Liver (tissue), 3 donors: ENCODE data around the gene DGCR2.

Experiments
- ATF3 ChIP-seq: IDR thresholded peaks from 2 replicates; pipeline ENCODE4 v1.6.1; 2016; ENCODE audit warnings: antibody characterized with exemption
- EGR1 ChIP-seq, 2 donors: IDR thresholded peaks; 2 replicates each; pipeline ENCODE4 v1.6.1; 2016 to 2018; ENCODE audit warnings: antibody characterized with exemption in 2 of 2, low read depth in 2 of 2
- FOXA1 ChIP-seq: IDR thresholded peaks from 2 replicates; pipeline ENCODE4 v1.6.1; 2016; ENCODE audit warnings: antibody characterized with exemption
- GABPA ChIP-seq, 2 donors: IDR thresholded peaks in 1 of 2; conservative IDR thresholded peaks in 1 of 2; 2 replicates each; pipeline ENCODE4 v1.6.1; 2016; ENCODE audit warnings: antibody characterized with exemption in 2 of 2, mild to moderate bottlenecking in 1 of 2, moderate library complexity in 1 of 2
- JUND ChIP-seq, 2 donors: IDR thresholded peaks; 2 replicates each; pipeline ENCODE4 v1.6.1; 2016; ENCODE audit warnings: antibody characterized with exemption in 2 of 2
- MAX ChIP-seq: IDR thresholded peaks from 2 replicates; pipeline ENCODE4 v1.6.1; 2016; ENCODE audit warnings: antibody characterized with exemption
- NR2F2 ChIP-seq: IDR thresholded peaks from 2 replicates; pipeline ENCODE4 v1.6.1; 2016; ENCODE audit warnings: antibody characterized with exemption
- RAD21 ChIP-seq, 2 donors: IDR thresholded peaks; 2 replicates each; pipeline ENCODE4 v1.6.1; 2016; ENCODE audit warnings: antibody characterized with exemption in 2 of 2, mild to moderate bottlenecking in 2 of 2
- SP1 ChIP-seq: IDR thresholded peaks from 2 replicates; pipeline ENCODE4 v1.6.1; 2018; ENCODE audit warnings: antibody characterized with exemption, mild to moderate bottlenecking
- TAF1 ChIP-seq: conservative IDR thresholded peaks from 2 replicates; pipeline ENCODE4 v1.6.1; 2016; ENCODE audit warnings: antibody characterized with exemption, mild to moderate bottlenecking
- YY1 ChIP-seq: IDR thresholded peaks from 2 replicates; pipeline ENCODE4 v1.6.1; 2016; ENCODE audit warnings: antibody characterized with exemption, mild to moderate bottlenecking
- ZBTB33 ChIP-seq: IDR thresholded peaks from 2 replicates; pipeline ENCODE4 v1.6.1; 2016; ENCODE audit warnings: antibody characterized with exemption
- TF ChIP-seq, protein P1 (sequence below): IDR thresholded peaks from 2 replicates; pipeline ENCODE4 v1.6.1; 2016; ENCODE audit warnings: antibody characterized with exemption, mild to moderate bottlenecking
- TF ChIP-seq, protein P2 (sequence below): fragments of 150-350 bp; IDR thresholded peaks from 2 replicates; pipeline ENCODE4 v1.5.1; 2017; ENCODE audit warnings: improper control_type of control experiment, low read depth, low read length; ENCODE audit not compliant: missing input control
- donor health status: healthy.
- donor health status: healthy.

DNA sequence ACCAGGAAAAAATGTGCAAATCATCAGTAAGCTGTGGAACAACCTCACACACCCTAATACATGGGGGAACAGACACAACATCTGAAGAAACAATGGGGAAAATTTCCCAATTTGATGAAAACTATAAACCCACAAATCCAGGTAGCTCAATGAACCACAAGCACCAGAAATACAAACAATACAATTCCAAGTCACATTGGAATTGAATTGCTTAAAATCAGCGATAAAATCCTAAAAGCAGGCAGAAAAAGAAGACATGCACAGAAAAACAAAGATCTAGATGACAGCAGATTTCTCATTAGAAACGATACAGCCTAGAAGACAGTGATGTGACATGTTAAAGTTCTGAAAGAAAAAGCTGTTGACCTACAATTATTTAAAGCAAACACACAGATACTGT is 32.0 kb downstream of the DGCR2 start:
- TF ChIP-seq ZBTB33 (no peak), RAD21 (IDR thresholded peaks at IDR 0.05) (no peak), GABPA (IDR thresholded peaks at IDR 0.05 in 1 of 2, conservative IDR thresholded peaks at IDR 0.05 in 1 of 2) (no peak), FOXA1 (no peak), ATF3 (no peak), SP1 (no peak), JUND (IDR thresholded peaks at IDR 0.05) (no peak), NR2F2 (no peak), EGR1 (IDR thresholded peaks at IDR 0.05; ENCODE audit: low read depth in 2 of 2) (no peak), TAF1 (no peak), MAX (no peak), YY1 (no peak)
- TF ChIP-seq, protein P1, sequence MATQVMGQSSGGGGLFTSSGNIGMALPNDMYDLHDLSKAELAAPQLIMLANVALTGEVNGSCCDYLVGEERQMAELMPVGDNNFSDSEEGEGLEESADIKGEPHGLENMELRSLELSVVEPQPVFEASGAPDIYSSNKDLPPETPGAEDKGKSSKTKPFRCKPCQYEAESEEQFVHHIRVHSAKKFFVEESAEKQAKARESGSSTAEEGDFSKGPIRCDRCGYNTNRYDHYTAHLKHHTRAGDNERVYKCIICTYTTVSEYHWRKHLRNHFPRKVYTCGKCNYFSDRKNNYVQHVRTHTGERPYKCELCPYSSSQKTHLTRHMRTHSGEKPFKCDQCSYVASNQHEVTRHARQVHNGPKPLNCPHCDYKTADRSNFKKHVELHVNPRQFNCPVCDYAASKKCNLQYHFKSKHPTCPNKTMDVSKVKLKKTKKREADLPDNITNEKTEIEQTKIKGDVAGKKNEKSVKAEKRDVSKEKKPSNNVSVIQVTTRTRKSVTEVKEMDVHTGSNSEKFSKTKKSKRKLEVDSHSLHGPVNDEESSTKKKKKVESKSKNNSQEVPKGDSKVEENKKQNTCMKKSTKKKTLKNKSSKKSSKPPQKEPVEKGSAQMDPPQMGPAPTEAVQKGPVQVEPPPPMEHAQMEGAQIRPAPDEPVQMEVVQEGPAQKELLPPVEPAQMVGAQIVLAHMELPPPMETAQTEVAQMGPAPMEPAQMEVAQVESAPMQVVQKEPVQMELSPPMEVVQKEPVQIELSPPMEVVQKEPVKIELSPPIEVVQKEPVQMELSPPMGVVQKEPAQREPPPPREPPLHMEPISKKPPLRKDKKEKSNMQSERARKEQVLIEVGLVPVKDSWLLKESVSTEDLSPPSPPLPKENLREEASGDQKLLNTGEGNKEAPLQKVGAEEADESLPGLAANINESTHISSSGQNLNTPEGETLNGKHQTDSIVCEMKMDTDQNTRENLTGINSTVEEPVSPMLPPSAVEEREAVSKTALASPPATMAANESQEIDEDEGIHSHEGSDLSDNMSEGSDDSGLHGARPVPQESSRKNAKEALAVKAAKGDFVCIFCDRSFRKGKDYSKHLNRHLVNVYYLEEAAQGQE, result no peak
- TF ChIP-seq, protein P2, sequence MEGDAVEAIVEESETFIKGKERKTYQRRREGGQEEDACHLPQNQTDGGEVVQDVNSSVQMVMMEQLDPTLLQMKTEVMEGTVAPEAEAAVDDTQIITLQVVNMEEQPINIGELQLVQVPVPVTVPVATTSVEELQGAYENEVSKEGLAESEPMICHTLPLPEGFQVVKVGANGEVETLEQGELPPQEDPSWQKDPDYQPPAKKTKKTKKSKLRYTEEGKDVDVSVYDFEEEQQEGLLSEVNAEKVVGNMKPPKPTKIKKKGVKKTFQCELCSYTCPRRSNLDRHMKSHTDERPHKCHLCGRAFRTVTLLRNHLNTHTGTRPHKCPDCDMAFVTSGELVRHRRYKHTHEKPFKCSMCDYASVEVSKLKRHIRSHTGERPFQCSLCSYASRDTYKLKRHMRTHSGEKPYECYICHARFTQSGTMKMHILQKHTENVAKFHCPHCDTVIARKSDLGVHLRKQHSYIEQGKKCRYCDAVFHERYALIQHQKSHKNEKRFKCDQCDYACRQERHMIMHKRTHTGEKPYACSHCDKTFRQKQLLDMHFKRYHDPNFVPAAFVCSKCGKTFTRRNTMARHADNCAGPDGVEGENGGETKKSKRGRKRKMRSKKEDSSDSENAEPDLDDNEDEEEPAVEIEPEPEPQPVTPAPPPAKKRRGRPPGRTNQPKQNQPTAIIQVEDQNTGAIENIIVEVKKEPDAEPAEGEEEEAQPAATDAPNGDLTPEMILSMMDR, result no peak
